K562 (cell line): ENCODE measurements around the gene LASP1. TPM values are rescaled to one million over a fixed set of nuclear protein-coding genes. Genes with fewer than 3 reads are reported as not detected.

ENCODE experiments used
- ATAC-seq: fragments of 200-7000 bp; cut with Tn5 transposase; 3 replicates; pipeline ENCODE4 v1.9.1; 2020; ENCODE audit warnings: moderate library complexity
- BruUV-seq: library from RNA; stranded (reverse); fragments of 400-500 nt; replicated peaks from 2 replicates; lab custom pipeline; 2021; lab: Mats Ljungman, UMichigan
- CTCF ChIA-PET: fragments of 300-600 bp; formaldehyde crosslinking; extraction: SDS; loops from one replicate; lab custom pipeline; 2021; ENCODE audit warnings: low intra/inter-chr PET ratio; lab: Yijun Ruan, JAX
- POLR2A ChIA-PET: fragments of 300-600, 350-650 bp; sonication (Branson Sonifier 250); formaldehyde crosslinking; extraction: SDS; loops from one replicate; lab custom pipeline; 2021; ENCODE audit warnings: antibody characterized with exemption, inconsistent platforms; lab: Yijun Ruan, JAX
- DNase-seq, 4 experiments: peaks; one replicate each; pipeline versions ENCODE4 v3.0.0 to v3.0.0-alpha.2; 2011 to 2018; ENCODE audit warnings: low spot score in 3 of 4, mixed read lengths in 3 of 4; ENCODE audit errors: extremely low read depth in 1 of 4
- FAIRE-seq: peaks from 2 replicates; lab custom pipeline; 2011; peaks lifted over from hg19 to GRCh38; lab: Jason Lieb, UNC
- H2AFZ ChIP-seq: 2 replicates; pipeline ENCODE4 v1.6.0; 2011; ENCODE audit warnings: low read depth, low read length, control low read depth, inconsistent platforms
- H3K27ac ChIP-seq: fragments of 200-600 bp; 3 replicates; pipeline ENCODE4 v1.8.0; 2011; ENCODE audit warnings: low read depth, mild to moderate bottlenecking, control low read depth, inconsistent platforms, low read length, moderate library complexity, mixed read lengths; ENCODE audit errors: extremely low read depth
- H3K27me3 ChIP-seq, 2 experiments: fragments of 300-600 bp in 1 of 2; 2 replicates in 1 of 2; 3 replicates in 1 of 2; pipeline versions ENCODE4 v1.6.0 to v1.8.0; 2011; ENCODE audit warnings: inconsistent platforms in 2 of 2, low read length in 2 of 2, mild to moderate bottlenecking in 1 of 2, mixed read lengths in 1 of 2, moderate library complexity in 1 of 2; ENCODE audit not compliant: control insufficient read depth in 2 of 2, insufficient read depth in 2 of 2
- H3K36me3 ChIP-seq: fragments of 300-600 bp; 3 replicates; pipeline ENCODE4 v1.8.0; 2011; ENCODE audit warnings: mild to moderate bottlenecking, low read length, inconsistent platforms; ENCODE audit not compliant: control insufficient read depth, insufficient read depth
- H3K4me1 ChIP-seq, 2 experiments: fragments of 200-600 bp in 1 of 2; replicated peaks in 1 of 2; 2 replicates in 1 of 2; 3 replicates in 1 of 2; pipeline versions ENCODE4 v1.5.1 to v1.8.0; 2011; ENCODE audit warnings: inconsistent platforms in 2 of 2, low read length in 2 of 2, mild to moderate bottlenecking in 1 of 2, mixed read lengths in 1 of 2, moderate library complexity in 1 of 2; ENCODE audit not compliant: control insufficient read depth in 2 of 2, insufficient read depth in 2 of 2
- H3K4me2 ChIP-seq: 2 replicates; pipeline ENCODE4 v1.6.1; 2011; ENCODE audit warnings: low read length, control low read depth, inconsistent platforms, mixed read lengths; ENCODE audit not compliant: insufficient read depth
- H3K4me3 ChIP-seq: fragments of 200-600 bp; sonication (generic), shearing (Covaris generic); 2 replicates; pipeline ENCODE4 v1.5.1; 2016; ENCODE audit warnings: control low read depth, inconsistent platforms
- H3K79me2 ChIP-seq: fragments of 200-600 bp; 3 replicates; pipeline ENCODE4 v1.8.0; 2011; ENCODE audit warnings: low read length, inconsistent platforms; ENCODE audit not compliant: control insufficient read depth, insufficient read depth
- H3K9ac ChIP-seq, 2 experiments: 2 replicates each; pipeline versions ENCODE4 v1.6.0 to v1.6.1; 2011; ENCODE audit warnings: low read depth in 2 of 2, low read length in 2 of 2, control low read depth in 1 of 2, inconsistent platforms in 1 of 2, mild to moderate bottlenecking in 1 of 2, mixed read lengths in 1 of 2; ENCODE audit not compliant: insufficient read depth in 1 of 2
- H3K9me1 ChIP-seq: one replicate; pipeline ENCODE4 v1.6.0; 2011; ENCODE audit warnings: inconsistent platforms, mild to moderate bottlenecking, low read length, moderate library complexity; ENCODE audit not compliant: control insufficient read depth, insufficient read depth
- H3K9me3 ChIP-seq: replicated peaks from 2 replicates; pipeline ENCODE4 v1.5.1; 2011; ENCODE audit warnings: low read depth, low read length, inconsistent platforms; ENCODE audit not compliant: control insufficient read depth, insufficient read depth
- H4K20me1 ChIP-seq: replicated peaks from 2 replicates; pipeline ENCODE4 v1.6.1; 2011; ENCODE audit warnings: low read length, inconsistent platforms, mixed read lengths; ENCODE audit not compliant: control insufficient read depth, insufficient read depth
- DMBX1 ChIP-seq: fragments of 250-450 bp; sonication (Bioruptor Pico); IDR thresholded peaks from 2 replicates; pipeline ENCODE4 v1.8.0; 2022; ENCODE audit warnings: inconsistent platforms, mild to moderate bottlenecking, moderate library complexity, borderline replicate concordance
- E2F3 ChIP-seq: fragments of 250-450 bp; sonication (Bioruptor Pico); IDR thresholded peaks from 2 replicates; pipeline ENCODE4 v1.4.0; 2020; ENCODE audit warnings: mild to moderate bottlenecking
- ESRRB ChIP-seq: fragments of 250-450 bp; sonication (Bioruptor Pico); IDR thresholded peaks from 2 replicates; pipeline ENCODE4 v1.5.0; 2020; ENCODE audit warnings: mild to moderate bottlenecking, moderate library complexity, borderline replicate concordance
- HOXB6 ChIP-seq: fragments of 250-450 bp; sonication (Bioruptor Pico); IDR thresholded peaks from 2 replicates; pipeline ENCODE4 v1.5.1; 2022; ENCODE audit warnings: mild to moderate bottlenecking, borderline replicate concordance
- IFI16 ChIP-seq: fragments of 250-450 bp; sonication (Bioruptor Pico); IDR thresholded peaks from 2 replicates; pipeline ENCODE4 v2.1.2; 2022; ENCODE audit warnings: mild to moderate bottlenecking, inconsistent platforms
- KLF1 ChIP-seq: fragments of 450-650 bp; IDR thresholded peaks from 2 replicates; pipeline ENCODE4 v1.6.1; 2016; ENCODE audit warnings: missing genetic modification characterization, missing compliant biosample characterization
- KLF6 ChIP-seq: fragments of 250-450 bp; sonication (Bioruptor Pico); IDR thresholded peaks from 2 replicates; pipeline ENCODE4 v1.4.0; 2020; ENCODE audit warnings: mild to moderate bottlenecking, moderate library complexity, borderline replicate concordance
- MAZ ChIP-seq, 2 experiments: fragments of 450-650 bp in 1 of 2; sonication (generic) in 1 of 2; formaldehyde crosslinking; IDR thresholded peaks in 1 of 2; conservative IDR thresholded peaks in 1 of 2; 2 replicates each; pipeline versions ENCODE4 v1.4.0 to v1.5.0; 2020; ENCODE audit warnings: mild to moderate bottlenecking in 1 of 2, missing genetic modification reagents in 1 of 2
- POLR2H ChIP-seq: IDR thresholded peaks from 2 replicates; pipeline ENCODE4 v1.6.1; 2016; ENCODE audit warnings: missing genetic modification characterization, low read depth, mild to moderate bottlenecking, control low read depth, missing compliant biosample characterization, moderate library complexity
- PTRF ChIP-seq: fragments of 450-650 bp; IDR thresholded peaks from 2 replicates; pipeline ENCODE4 v1.6.1; 2016; ENCODE audit warnings: mild to moderate bottlenecking, missing genetic modification characterization, missing compliant biosample characterization
- TAF7 ChIP-seq: fragments of 450-650 bp; IDR thresholded peaks from 2 replicates; pipeline ENCODE4 v1.6.1; 2016; ENCODE audit warnings: missing genetic modification characterization, missing compliant biosample characterization
- ZFP36 ChIP-seq: fragments of 150-350 bp; IDR thresholded peaks from 2 replicates; pipeline ENCODE4 v1.6.1; 2018; ENCODE audit warnings: low read length, low read depth; ENCODE audit not compliant: partially characterized antibody
- ZNF644 ChIP-seq: fragments of 200-800 bp; sonication (Bioruptor generic); IDR thresholded peaks from 2 replicates; pipeline ENCODE4 v1.6.1; 2016; ENCODE audit warnings: low read depth, missing genetic modification characterization, missing compliant biosample characterization
- WGBS: fragments of 100-300 bp; shearing (Covaris generic); methylation state at CpG from one replicate; pipeline ENCODE4 v1.1.6; 2016; ENCODE audit warnings: low coverage, mixed read lengths; ENCODE audit not compliant: insufficient coverage; ENCODE audit errors: missing lambda C conversion rate; 5-methylcytosine and 5-hydroxymethylcytosine counted together
- in situ Hi-C: fragments of 300-500 bp; cut with MboI; formaldehyde crosslinking; loops from 4 replicates; pipeline ENCODE4 v1.15.0; 2018; ENCODE audit warnings: inconsistent platforms, mixed read lengths
- intact Hi-C: fragments of 100-400 bp; cut with micrococcal nuclease; formaldehyde crosslinking; loops from 2 replicates; pipeline ENCODE4 v1.14.2; 2022
- polyA plus RNA-seq, 8 experiments: library from polyadenylated mRNA; depleted of rRNA in 4 of 8; stranded (reverse) in 5 of 8; unstranded in 3 of 8; fragments of >200 nt; fragmentation: Nextera tagmentation in 2 of 8; fragmentation: Illumina TruSeq in 1 of 8; extraction: Ambion mirVana in 2 of 8; extraction: Trizol in 1 of 8; gene quantifications; 2 replicates each; pipeline versions ENCODE4 v1.2.1 to v1.2.3, GENCODE V29; 2011 to 2014; ENCODE audit warnings: inconsistent platforms in 1 of 8, missing spikeins in 1 of 8
- total RNA-seq, 7 experiments: library from RNA; depleted of rRNA in 6 of 7; stranded (reverse); fragments of >200 nt in 6 of 7; fragmentation: Illumina TruSeq in 2 of 7; extraction: Trizol in 2 of 7; gene quantifications; 2 replicates each; pipeline versions ENCODE4 v1.2.1 to v1.2.3, GENCODE V29; 2011 to 2021; ENCODE audit warnings: low replicate concordance in 1 of 7
- TF ChIP-seq, protein P1 (sequence below): fragments of 250-450 bp; sonication (Bioruptor Pico); IDR thresholded peaks from 2 replicates; pipeline ENCODE4 v1.4.0; 2020

Gene LASP1
- total and polyA plus RNA-seq, 9 of the 15 experiments (the other 6 are each of a cell fraction or from before 2014, with no cell fraction given) = 23.0 to 125 (median 55.3) TPM

DNA sequence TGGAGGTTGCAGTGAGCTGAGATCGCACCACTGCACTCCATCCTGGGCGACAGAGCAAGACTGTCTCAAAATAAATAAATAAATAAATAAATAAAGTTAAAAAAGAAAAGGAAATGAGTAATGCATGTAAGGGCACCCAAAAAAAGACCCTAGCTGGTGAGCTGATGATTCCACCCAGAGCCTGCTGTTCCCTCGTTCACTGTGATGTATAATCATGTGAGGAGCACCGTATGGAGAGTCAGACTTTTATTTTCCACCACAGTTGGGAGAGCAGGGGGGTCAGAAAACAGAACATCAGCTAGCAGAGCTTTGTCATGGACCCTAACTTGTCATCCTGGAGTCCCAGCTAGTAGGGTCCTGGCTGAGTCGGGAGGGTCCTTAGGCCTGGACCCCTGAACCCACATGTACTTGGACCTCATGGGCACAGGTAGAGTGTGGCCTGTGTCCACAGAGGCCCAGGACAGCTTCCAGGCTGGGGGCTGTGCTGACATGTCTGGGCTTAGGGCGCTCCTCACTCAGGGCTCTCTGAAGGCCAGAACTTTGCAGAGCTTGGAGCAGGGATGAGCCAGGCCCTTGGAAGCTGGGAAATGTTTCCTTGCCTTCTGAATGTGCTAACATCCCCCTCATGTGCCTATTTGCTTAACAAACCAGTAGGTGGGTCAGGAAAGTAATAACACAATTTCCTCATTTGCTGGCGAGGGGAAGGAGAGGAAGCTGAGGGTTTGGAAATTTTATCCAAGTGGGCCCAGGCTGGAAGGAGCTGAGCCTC is 36.8 kb downstream of the LASP1 start:
- Histone ChIP-seq H3K9me1 (no peaks in the 10 kb centered on the region), H3K4me3 (no peak overlapping the region), H4K20me1 (peaks cover 11% of the 10 kb centered on the region; the same call in 1 of the 2 replicates), H3K36me3 (peaks cover 64% of the 10 kb centered on the region), H3K27me3 (no peaks in the 10 kb centered on the region), H3K4me2 (no peak overlapping the region), H3K4me1 (peaks cover 0 to 9% of the 10 kb centered on the region in 2 experiments; a peak in 2 of 5 replicates), H3K9me3 (no peaks in the 10 kb centered on the region), H2AFZ (no peak overlapping the region), H3K79me2 (peaks cover 18% of the 10 kb centered on the region; the same call in 2 of the 3 replicates), H3K27ac (no peak overlapping the region), H3K9ac (0 out of 4 replicates have a peak overlapping the region, but pooled peaks of 1 of the 2 experiments have one; percentile 37)
- intact Hi-C loops (no loop called here), in situ Hi-C loops (no loop called here)
- 86% methylated on average over 7 of the region's 7 CpGs for WGBS
- ATAC-seq (no peak), FAIRE-seq (no peak), DNase-seq (no peak)
- no TSS peak for BruUV-seq
- CTCF ChIA-PET = no interaction called here
- TF ChIP-seq KLF1 (no peak), POLR2H (tag) (no peak), ZFP36 (no peak), PTRF (tag) (no peak), DMBX1 (no peak), IFI16 (CRISPR knock-in tag) (no peak), MAZ (CRISPR knock-in tag; conservative IDR thresholded peaks at IDR 0.05 in 1 of 2, IDR thresholded peaks at IDR 0.05 in 1 of 2) (no peak), KLF6 (CRISPR knock-in tag) (no peak), ZNF644 (tag) (no peak), TAF7 (tag) (no peak), HOXB6 (CRISPR knock-in tag) (no peak), ESRRB (CRISPR knock-in tag) (no peak), E2F3 (CRISPR knock-in tag) (no peak)
- TF ChIP-seq, protein P1, sequence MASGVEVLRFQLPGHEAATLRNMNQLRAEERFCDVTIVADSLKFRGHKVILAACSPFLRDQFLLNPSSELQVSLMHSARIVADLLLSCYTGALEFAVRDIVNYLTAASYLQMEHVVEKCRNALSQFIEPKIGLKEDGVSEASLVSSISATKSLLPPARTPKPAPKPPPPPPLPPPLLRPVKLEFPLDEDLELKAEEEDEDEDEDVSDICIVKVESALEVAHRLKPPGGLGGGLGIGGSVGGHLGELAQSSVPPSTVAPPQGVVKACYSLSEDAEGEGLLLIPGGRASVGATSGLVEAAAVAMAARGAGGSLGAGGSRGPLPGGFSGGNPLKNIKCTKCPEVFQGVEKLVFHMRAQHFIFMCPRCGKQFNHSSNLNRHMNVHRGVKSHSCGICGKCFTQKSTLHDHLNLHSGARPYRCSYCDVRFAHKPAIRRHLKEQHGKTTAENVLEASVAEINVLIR (CRISPR knock-in tag) = no peak
- POLR2A ChIA-PET = interaction anchor here (0.6 to 1.8 kb wide), 3 partner anchors 9 to 236 kb away, joined by 3 to 8 read pairs (median 3); no protein-coding TSS in a partner anchor
